Measurements from ENCODE around the gene USP6NL. TPM values are rescaled to one million over a fixed set of nuclear protein-coding genes. Genes with fewer than 3 reads are reported as not detected.

The USP6NL gene
- polyA plus RNA-seq, 1 of the 3 experiments (the other 2 are of a cell fraction) = 8.9 TPM

DNA sequence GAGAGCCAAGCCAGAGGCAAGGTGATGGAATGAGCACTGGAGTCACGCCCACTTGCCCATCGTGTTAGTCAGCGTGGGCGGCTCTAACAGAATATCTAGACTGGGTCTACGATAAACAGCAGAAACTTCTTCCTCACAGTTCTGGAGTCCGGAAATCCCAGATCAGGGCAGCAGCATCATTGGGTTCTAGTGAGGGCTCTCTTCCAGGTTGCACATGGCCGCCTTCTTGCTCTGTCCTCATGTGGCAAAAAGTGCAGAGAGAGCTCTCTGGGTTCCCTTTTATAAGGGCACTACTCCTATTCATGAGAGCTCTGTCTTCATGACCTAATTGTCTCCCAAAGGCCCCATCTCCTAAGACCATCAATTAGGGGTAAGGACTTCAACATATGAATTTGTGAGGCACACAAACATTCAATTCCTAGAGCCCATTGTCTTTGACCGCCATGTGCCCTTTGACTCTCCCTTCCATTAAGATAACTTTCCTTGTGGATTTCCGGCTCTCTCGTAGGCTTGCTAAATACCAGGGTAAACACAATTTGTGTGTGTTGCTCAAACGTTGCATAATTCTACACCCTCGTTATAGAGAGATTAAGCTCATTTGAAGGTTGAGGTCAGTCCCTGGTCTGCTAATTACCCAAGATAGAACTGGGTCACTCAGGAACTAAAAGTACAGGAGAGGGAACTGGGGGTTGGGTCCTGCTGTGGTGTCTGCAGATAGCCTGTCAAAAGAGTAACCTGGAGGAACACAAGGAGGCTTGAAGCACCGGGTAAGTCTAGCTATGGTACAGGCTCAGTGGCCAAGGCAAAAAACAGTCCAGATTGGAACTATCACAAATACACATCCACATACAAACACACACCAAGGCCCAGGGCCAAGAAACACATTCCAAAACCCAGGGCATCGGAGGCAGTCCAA, 28.7 kb upstream of the USP6NL start:
- Histone ChIP-seq H3K27me3 (ENCODE audit: insufficient read depth) (no peaks in the 10 kb centered on the region), H2AFZ (ENCODE audit: low read depth) (no peak overlapping the region), H3F3A (replicated peaks; ENCODE audit: insufficient read depth) (no peaks in the 10 kb centered on the region), H3K36me3 (replicated peaks in 1 of 2; ENCODE audit: control insufficient read depth in 1 of 2, insufficient read depth in 2 of 2, low read length in 1 of 2) (no peaks in the 10 kb centered on the region), H3K9me2 (no peaks in the 10 kb centered on the region), H3K4me2 (no peak overlapping the region), H3K4me1 (ENCODE audit: control insufficient read depth in 1 of 2, insufficient read depth in 2 of 2, low read depth in 1 of 2, low read length in 1 of 2) (no peaks in the 10 kb centered on the region), H3K9ac (no peak overlapping the region), H3K79me2 (ENCODE audit: insufficient read depth) (no peaks in the 10 kb centered on the region), H3K27ac (ENCODE audit: low read depth in 2 of 2, low read length in 1 of 2) (no peak overlapping the region), H4K20me1 (ENCODE audit: insufficient read depth) (no peaks in the 10 kb centered on the region), H3K4me3 (ENCODE audit: low read depth in 2 of 2, low read length in 1 of 2) (no peak overlapping the region), H3K9me3 (no peaks in the 10 kb centered on the region)
- TF ChIP-seq, protein P1, sequence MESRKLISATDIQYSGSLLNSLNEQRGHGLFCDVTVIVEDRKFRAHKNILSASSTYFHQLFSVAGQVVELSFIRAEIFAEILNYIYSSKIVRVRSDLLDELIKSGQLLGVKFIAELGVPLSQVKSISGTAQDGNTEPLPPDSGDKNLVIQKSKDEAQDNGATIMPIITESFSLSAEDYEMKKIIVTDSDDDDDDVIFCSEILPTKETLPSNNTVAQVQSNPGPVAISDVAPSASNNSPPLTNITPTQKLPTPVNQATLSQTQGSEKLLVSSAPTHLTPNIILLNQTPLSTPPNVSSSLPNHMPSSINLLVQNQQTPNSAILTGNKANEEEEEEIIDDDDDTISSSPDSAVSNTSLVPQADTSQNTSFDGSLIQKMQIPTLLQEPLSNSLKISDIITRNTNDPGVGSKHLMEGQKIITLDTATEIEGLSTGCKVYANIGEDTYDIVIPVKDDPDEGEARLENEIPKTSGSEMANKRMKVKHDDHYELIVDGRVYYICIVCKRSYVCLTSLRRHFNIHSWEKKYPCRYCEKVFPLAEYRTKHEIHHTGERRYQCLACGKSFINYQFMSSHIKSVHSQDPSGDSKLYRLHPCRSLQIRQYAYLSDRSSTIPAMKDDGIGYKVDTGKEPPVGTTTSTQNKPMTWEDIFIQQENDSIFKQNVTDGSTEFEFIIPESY (IDR thresholded peaks at IDR 0.05; ENCODE audit: borderline replicate concordance, low read depth) = no peak
- TF ChIP-seq RFX5 (IDR thresholded peaks at IDR 0.05; ENCODE audit: low read length) (no peak), SIN3A (IDR thresholded peaks at IDR 0.05; ENCODE audit: borderline replicate concordance, low read depth, low read length) (no peak)
- ChIA-PET POLR2A (no interaction called here), CTCF (no interaction called here)
- no peak for DNase-seq
- WGBS (ENCODE audit: low lambda C conversion rate) = 75% methylated on average over 14 of the region's 14 CpGs

DNA sequence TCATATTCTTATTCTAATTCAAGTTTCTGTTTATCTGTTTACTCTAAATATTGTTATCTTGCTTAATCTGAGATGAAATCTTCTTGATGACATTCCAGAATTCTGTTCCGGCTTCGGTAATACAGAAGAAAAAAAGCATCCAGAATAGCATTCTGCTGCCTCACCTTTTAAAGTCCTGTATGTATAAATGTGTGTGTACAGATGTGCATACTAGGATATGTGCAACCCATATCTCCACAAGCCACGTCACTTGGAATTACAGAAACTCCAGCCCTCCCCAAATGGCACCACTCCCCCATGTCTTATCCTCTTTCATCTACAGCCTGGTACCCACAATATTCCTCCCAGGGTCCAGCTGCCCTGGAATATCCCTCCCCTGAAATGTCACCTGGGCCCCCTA, 27.9 kb upstream of the USP6NL start:
- no peaks in the 10 kb centered on the region for H3K79me2 ChIP-seq (ENCODE audit: insufficient read depth)
- ChIA-PET POLR2A (no interaction called here), CTCF (no interaction called here)
- no peak for DNase-seq
- no peak overlapping the region for H3K4me3 ChIP-seq (ENCODE audit: low read depth in 2 of 2, low read length in 1 of 2)
- WGBS (ENCODE audit: low lambda C conversion rate) = 47% methylated on average over 3 of the region's 3 CpGs
- H3F3A ChIP-seq (replicated peaks; ENCODE audit: insufficient read depth) = no peaks in the 10 kb centered on the region
- no peaks in the 10 kb centered on the region for H3K36me3 ChIP-seq (replicated peaks in 1 of 2; ENCODE audit: control insufficient read depth in 1 of 2, insufficient read depth in 2 of 2, low read length in 1 of 2)
- no peak for TF ChIP-seq POLR2AphosphoS5 (IDR thresholded peaks at IDR 0.05; ENCODE audit: low read depth, low read length)
- no peak for TF ChIP-seq GATA2 (CRISPR knock-in tag; IDR thresholded peaks at IDR 0.05)
- TF ChIP-seq JUND (IDR thresholded peaks at IDR 0.05) = no peak
- TF ChIP-seq, protein P2, sequence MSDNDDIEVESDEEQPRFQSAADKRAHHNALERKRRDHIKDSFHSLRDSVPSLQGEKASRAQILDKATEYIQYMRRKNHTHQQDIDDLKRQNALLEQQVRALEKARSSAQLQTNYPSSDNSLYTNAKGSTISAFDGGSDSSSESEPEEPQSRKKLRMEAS (IDR thresholded peaks at IDR 0.05; ENCODE audit: low read depth) = no peak
- TF ChIP-seq MXI1 (IDR thresholded peaks at IDR 0.05; ENCODE audit: low read depth, low read length) = no peak
- no peak for TF ChIP-seq TAF1 (IDR thresholded peaks at IDR 0.05; ENCODE audit: borderline replicate concordance, low read depth, low read length)
- TF ChIP-seq NRF1 (IDR thresholded peaks at IDR 0.05; ENCODE audit: low read depth, low read length) = no peak
- no peak for TF ChIP-seq CHD2 (IDR thresholded peaks at IDR 0.05; ENCODE audit: low read length, partially characterized antibody)
- TF ChIP-seq RAD21 (IDR thresholded peaks at IDR 0.05; ENCODE audit: low read length) = no peak
- no peak for TF ChIP-seq RXRA (IDR thresholded peaks at IDR 0.05; ENCODE audit: borderline replicate concordance, low read depth)
- TF ChIP-seq, protein P1 (IDR thresholded peaks at IDR 0.05; ENCODE audit: borderline replicate concordance, low read depth) = no peak
- no peak overlapping the region for H3K9ac ChIP-seq
- no peaks in the 10 kb centered on the region for H3K4me1 ChIP-seq (ENCODE audit: control insufficient read depth in 1 of 2, insufficient read depth in 2 of 2, low read depth in 1 of 2, low read length in 1 of 2)
- H2AFZ ChIP-seq (ENCODE audit: low read depth) = no peak overlapping the region
- H3K27ac ChIP-seq (ENCODE audit: low read depth in 2 of 2, low read length in 1 of 2) = no peak overlapping the region
- no peaks in the 10 kb centered on the region for H3K27me3 ChIP-seq (ENCODE audit: insufficient read depth)
- H3K4me2 ChIP-seq = no peak overlapping the region
- H3K9me2 ChIP-seq = no peaks in the 10 kb centered on the region
- H3K9me3 ChIP-seq = no peaks in the 10 kb centered on the region
- H4K20me1 ChIP-seq (ENCODE audit: insufficient read depth) = no peaks in the 10 kb centered on the region
